Keratinocyte (primary cell): ENCODE results near the gene RBAK. TPM values are rescaled to one million over a fixed set of nuclear protein-coding genes. Genes with fewer than 3 reads are reported as not detected.
A peak's percentile ranks its signal among the peaks of the same experiment; 100 is the strongest.
"Not testable (repeated sequence)": the region's sequence is repeated elsewhere in the genome, so short reads cannot be mapped to it uniquely, and the experiment has no call there.

ENCODE experiments used
- DNase-seq: peaks from one replicate; pipeline ENCODE4 v3.0.0-alpha.2; 2011; ENCODE audit warnings: low read depth, missing footprints, low spot score
- FAIRE-seq: peaks from 2 replicates; lab custom pipeline; 2011; peaks lifted over from hg19 to GRCh38; lab: Jason Lieb, UNC
- H2AFZ ChIP-seq: 2 replicates; pipeline ENCODE4 v1.6.0; 2012; ENCODE audit warnings: low read length, control low read depth, inconsistent platforms; ENCODE audit not compliant: control insufficient read depth
- H3K27ac ChIP-seq: 2 replicates; pipeline ENCODE4 v1.5.1; 2011; ENCODE audit warnings: low read length; ENCODE audit not compliant: control insufficient read depth, insufficient read depth
- H3K27me3 ChIP-seq: 3 replicates; pipeline ENCODE4 v1.6.0; 2011; ENCODE audit warnings: low read length; ENCODE audit not compliant: control insufficient read depth, insufficient read depth; ENCODE audit errors: extremely low read depth
- H3K36me3 ChIP-seq, 2 experiments: 2 replicates in 1 of 2; 3 replicates in 1 of 2; pipeline ENCODE4 v1.5.1; 2011; ENCODE audit warnings: low read length in 2 of 2, mild to moderate bottlenecking in 1 of 2; ENCODE audit not compliant: control insufficient read depth in 2 of 2, insufficient read depth in 2 of 2; ENCODE audit errors: extremely low read depth in 1 of 2
- H3K4me1 ChIP-seq: 3 replicates; pipeline ENCODE4 v1.5.1; 2011; ENCODE audit warnings: low read length; ENCODE audit not compliant: control insufficient read depth, insufficient read depth; ENCODE audit errors: extremely low read depth
- H3K4me2 ChIP-seq: 3 replicates; pipeline ENCODE4 v1.6.0; 2011; ENCODE audit warnings: low read depth, low read length; ENCODE audit not compliant: control insufficient read depth, insufficient read depth; ENCODE audit errors: extremely low read depth
- H3K4me3 ChIP-seq, 3 experiments: fragments of 200-600 bp in 1 of 3; sonication (generic) in 1 of 3; 2 replicates in 2 of 3; 3 replicates in 1 of 3; pipeline ENCODE4 v1.5.1; 2011 to 2016; ENCODE audit warnings: low read length in 3 of 3, mild to moderate bottlenecking in 3 of 3, control low read depth in 2 of 3, inconsistent platforms in 1 of 3, low read depth in 1 of 3, mixed read lengths in 1 of 3, mixed run types in 1 of 3, moderate library complexity in 1 of 3; ENCODE audit not compliant: control insufficient read depth in 2 of 3, insufficient read depth in 2 of 3; ENCODE audit errors: extremely low read depth in 1 of 3
- H3K79me2 ChIP-seq: 2 replicates; pipeline ENCODE4 v1.6.0; 2012; ENCODE audit warnings: low read length; ENCODE audit not compliant: control insufficient read depth, insufficient read depth
- H3K9ac ChIP-seq: 3 replicates; pipeline ENCODE4 v1.6.0; 2011; ENCODE audit warnings: low read length; ENCODE audit not compliant: control insufficient read depth, insufficient read depth; ENCODE audit errors: extremely low read depth
- H3K9me1 ChIP-seq: 3 replicates; pipeline ENCODE4 v1.6.0; 2011; ENCODE audit warnings: low read length; ENCODE audit not compliant: control insufficient read depth, insufficient read depth; ENCODE audit errors: extremely low read depth
- H3K9me3 ChIP-seq: 2 replicates; pipeline ENCODE4 v1.5.1; 2012; ENCODE audit warnings: low read depth, low read length; ENCODE audit not compliant: control insufficient read depth
- H4K20me1 ChIP-seq: 3 replicates; pipeline ENCODE4 v1.6.0; 2011; ENCODE audit warnings: low read length; ENCODE audit not compliant: control insufficient read depth, insufficient read depth; ENCODE audit errors: extremely low read depth
- EZH2 ChIP-seq: IDR thresholded peaks from one replicate; pipeline ENCODE4 v1.6.1; 2012; ENCODE audit warnings: inconsistent platforms, mild to moderate bottlenecking, low read length, moderate library complexity
- dilution Hi-C: fragments of 300-500 bp; cut with MboI; formaldehyde crosslinking; loops from one replicate; pipeline ENCODE4 v1.7.0; 2020; ENCODE audit warnings: low sequenced_read_pairs; ENCODE audit not compliant: extremely low pct_ligation_motif_present
- polyA plus RNA-seq, 5 experiments: library from polyadenylated mRNA; depleted of rRNA in 3 of 5; stranded (reverse) in 3 of 5; stranded (forward) in 1 of 5; unstranded in 1 of 5; fragments of >200 nt; gene quantifications; 1 replicate in 1 of 5; 2 replicates in 3 of 5; 3 replicates in 1 of 5; pipeline versions ENCODE4 v1.2.1 to v1.2.3, GENCODE V29; 2011 to 2012; ENCODE audit warnings: missing spikeins in 2 of 5, low read depth in 1 of 5, low replicate concordance in 1 of 5
- TF ChIP-seq, protein P1 (sequence below), 3 experiments: IDR thresholded peaks in 1 of 3; conservative IDR thresholded peaks in 1 of 3; optimal IDR thresholded peaks in 1 of 3; 2 replicates in 2 of 3; 3 replicates in 1 of 3; pipeline versions ENCODE3 to v1.5.1; 2011; ENCODE audit warnings: low read length in 3 of 3, mild to moderate bottlenecking in 3 of 3, moderate library complexity in 2 of 3, control low read depth in 1 of 3, inconsistent platforms in 1 of 3; ENCODE audit not compliant: insufficient read depth in 2 of 3; ENCODE audit errors: extremely low read depth in 1 of 3

RBAK gene
- polyA plus RNA-seq, 1 donor (not counting 4 experiments of a cell fraction or from before 2014, with no cell fraction given) = 6.7 TPM

GRCh38 chr7:5086256-5086655 lies 40.6 kb downstream of the RBAK start:
- H3K9me1 ChIP-seq = no peaks in the 10 kb centered on the region
- H3K27me3 ChIP-seq = no peaks in the 10 kb centered on the region
- H3K9me3 ChIP-seq = no peaks in the 10 kb centered on the region
- no peak overlapping the region for H3K4me3 ChIP-seq
- no peak overlapping the region for H2AFZ ChIP-seq
- dilution Hi-C loops = no loop called here
- H3K4me1 ChIP-seq = no peaks in the 10 kb centered on the region
- H3K27ac ChIP-seq = no peak overlapping the region
- H3K9ac ChIP-seq = no peak overlapping the region
- TF ChIP-seq, protein P1, sequence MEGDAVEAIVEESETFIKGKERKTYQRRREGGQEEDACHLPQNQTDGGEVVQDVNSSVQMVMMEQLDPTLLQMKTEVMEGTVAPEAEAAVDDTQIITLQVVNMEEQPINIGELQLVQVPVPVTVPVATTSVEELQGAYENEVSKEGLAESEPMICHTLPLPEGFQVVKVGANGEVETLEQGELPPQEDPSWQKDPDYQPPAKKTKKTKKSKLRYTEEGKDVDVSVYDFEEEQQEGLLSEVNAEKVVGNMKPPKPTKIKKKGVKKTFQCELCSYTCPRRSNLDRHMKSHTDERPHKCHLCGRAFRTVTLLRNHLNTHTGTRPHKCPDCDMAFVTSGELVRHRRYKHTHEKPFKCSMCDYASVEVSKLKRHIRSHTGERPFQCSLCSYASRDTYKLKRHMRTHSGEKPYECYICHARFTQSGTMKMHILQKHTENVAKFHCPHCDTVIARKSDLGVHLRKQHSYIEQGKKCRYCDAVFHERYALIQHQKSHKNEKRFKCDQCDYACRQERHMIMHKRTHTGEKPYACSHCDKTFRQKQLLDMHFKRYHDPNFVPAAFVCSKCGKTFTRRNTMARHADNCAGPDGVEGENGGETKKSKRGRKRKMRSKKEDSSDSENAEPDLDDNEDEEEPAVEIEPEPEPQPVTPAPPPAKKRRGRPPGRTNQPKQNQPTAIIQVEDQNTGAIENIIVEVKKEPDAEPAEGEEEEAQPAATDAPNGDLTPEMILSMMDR (optimal IDR thresholded peaks at IDR 0.05 in 1 of 3, IDR thresholded peaks at IDR 0.05 in 1 of 3, conservative IDR thresholded peaks at IDR 0.05 in 1 of 3; ENCODE audit: extremely low read depth in 1 of 3, insufficient read depth in 2 of 3, low read length in 3 of 3) = no peak
- no peak for TF ChIP-seq EZH2
- H4K20me1 ChIP-seq = no peaks in the 10 kb centered on the region
- DNase-seq (no peak), FAIRE-seq (no peak)
- no peaks in the 10 kb centered on the region for H3K36me3 ChIP-seq
- no peaks in the 10 kb centered on the region for H3K79me2 ChIP-seq
- no peak overlapping the region for H3K4me2 ChIP-seq

DNA sequence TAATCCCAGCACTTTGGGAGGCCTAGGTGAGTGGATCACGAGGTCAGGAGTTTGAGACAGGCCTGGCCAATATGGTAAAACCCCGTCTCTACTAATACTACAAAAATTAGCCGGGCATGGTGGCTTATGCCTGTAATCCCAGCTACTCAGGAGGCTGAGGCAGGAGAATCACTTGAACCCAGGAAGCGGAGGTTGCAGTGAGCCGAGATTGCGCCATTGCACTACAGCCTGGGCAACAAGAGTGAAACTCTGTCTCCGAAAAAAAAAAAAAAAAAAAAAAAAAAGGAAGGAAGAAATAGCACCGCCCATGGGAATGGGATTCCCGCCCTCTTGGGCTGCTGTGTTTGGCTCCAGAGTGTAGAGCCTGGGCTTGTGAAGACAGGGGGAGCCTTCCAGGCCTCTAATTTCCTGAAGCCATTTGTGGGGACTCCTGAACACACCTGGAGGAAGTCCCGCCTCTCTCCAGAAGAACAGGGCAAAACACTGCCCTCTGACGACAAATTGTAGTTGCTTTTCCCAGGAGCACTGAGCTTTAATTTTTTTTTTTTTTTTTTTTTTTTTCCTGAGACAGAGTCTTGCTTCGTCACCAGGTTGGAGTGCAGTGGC lies 42.7 kb downstream of the RBAK start:
- dilution Hi-C loops, H3K27me3 ChIP-seq, H3K4me2 ChIP-seq, DNase-seq, H2AFZ ChIP-seq, H3K4me3 ChIP-seq, H3K79me2 ChIP-seq, H3K9ac ChIP-seq, FAIRE-seq, H3K9me3 ChIP-seq, H3K4me1 ChIP-seq, H3K36me3 ChIP-seq, H3K27ac ChIP-seq, H4K20me1 ChIP-seq, H3K9me1 ChIP-seq: not testable (repeated sequence)

DNA sequence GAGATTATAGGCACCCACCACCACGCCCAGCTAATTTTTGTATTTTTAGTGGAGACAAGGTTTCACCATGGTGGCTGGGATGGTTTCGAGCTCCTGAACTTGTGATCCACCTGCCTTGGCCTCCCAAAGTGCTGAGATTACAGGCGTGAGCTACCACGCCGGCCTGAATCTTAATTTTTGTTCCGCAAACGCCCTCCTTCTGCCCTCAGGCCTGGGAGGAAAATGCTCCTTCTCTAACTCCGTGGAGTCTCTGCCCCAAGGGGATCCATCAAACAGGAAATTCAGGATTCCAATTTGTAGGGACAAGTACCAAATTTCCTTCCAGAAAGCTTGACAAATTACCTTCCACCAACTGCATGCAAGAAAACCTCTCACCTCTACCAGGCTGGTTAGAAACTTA lies 43.2 kb downstream of the RBAK start:
- Histone ChIP-seq H4K20me1 (no peaks in the 10 kb centered on the region), H3K9me3 (no peaks in the 10 kb centered on the region), H3K9me1 (no peaks in the 10 kb centered on the region), H3K79me2 (no peaks in the 10 kb centered on the region), H3K4me3 (no peak overlapping the region), H3K4me1 (no peaks in the 10 kb centered on the region), H3K9ac (no peak overlapping the region), H2AFZ (no peak overlapping the region), H3K4me2 (peak overlapping the region; percentile 27), H3K27me3 (no peaks in the 10 kb centered on the region), H3K27ac (no peak overlapping the region), H3K36me3 (no peaks in the 10 kb centered on the region)
- no peak for FAIRE-seq
- dilution Hi-C loops = no loop called here
- TF ChIP-seq, protein P1 (optimal IDR thresholded peaks at IDR 0.05 in 1 of 3, IDR thresholded peaks at IDR 0.05 in 1 of 3, conservative IDR thresholded peaks at IDR 0.05 in 1 of 3; ENCODE audit: extremely low read depth in 1 of 3, insufficient read depth in 2 of 3, low read length in 3 of 3) = no peak
- no peak for TF ChIP-seq EZH2
- no peak for DNase-seq
